Trophoblast cell (in vitro differentiated cells and primary cell): ENCODE measurements around the gene SNED1.

Experiments
- DNase-seq, 2 donors: peaks; one replicate each; pipeline ENCODE4 v3.0.0-alpha.2; 2016
- H2AFZ ChIP-seq: 2 replicates; pipeline ENCODE4 v1.6.1; 2013; ENCODE audit warnings: low read length, moderate library complexity, mild to moderate bottlenecking; ENCODE audit not compliant: insufficient read depth, poor library complexity
- H2AK5ac ChIP-seq: 2 replicates; pipeline ENCODE4 v1.6.1; 2013; ENCODE audit warnings: mild to moderate bottlenecking, low read length
- H2BK120ac ChIP-seq: 2 replicates; pipeline ENCODE4 v1.6.1; 2013; ENCODE audit warnings: low read length, mild to moderate bottlenecking, moderate library complexity; ENCODE audit not compliant: insufficient read depth, poor library complexity
- H2BK12ac ChIP-seq: 2 replicates; pipeline ENCODE4 v1.6.1; 2013; ENCODE audit warnings: mild to moderate bottlenecking, low read length, moderate library complexity
- H2BK5ac ChIP-seq: 2 replicates; pipeline ENCODE4 v1.6.1; 2013; ENCODE audit warnings: low read length, low read depth, moderate library complexity, mild to moderate bottlenecking; ENCODE audit not compliant: poor library complexity
- H3K14ac ChIP-seq: 2 replicates; pipeline ENCODE4 v1.6.1; 2013; ENCODE audit warnings: mild to moderate bottlenecking, low read length
- H3K18ac ChIP-seq: 2 replicates; pipeline ENCODE4 v1.6.1; 2013; ENCODE audit warnings: mild to moderate bottlenecking, low read length
- H3K23ac ChIP-seq: 2 replicates; pipeline ENCODE4 v1.6.1; 2013; ENCODE audit warnings: low read length
- H3K27ac ChIP-seq: 2 replicates; pipeline ENCODE4 v1.5.1; 2013; ENCODE audit warnings: low read depth, mild to moderate bottlenecking, inconsistent platforms, low read length, moderate library complexity
- H3K27me3 ChIP-seq: 2 replicates; pipeline ENCODE4 v1.6.1; 2013; ENCODE audit warnings: inconsistent platforms, mild to moderate bottlenecking, low read length, moderate library complexity; ENCODE audit not compliant: insufficient read depth
- H3K36me3 ChIP-seq, 2 experiments: 1 replicate in 1 of 2; 2 replicates in 1 of 2; pipeline ENCODE4 v1.6.1; 2013; ENCODE audit warnings: low read length in 2 of 2, mild to moderate bottlenecking in 2 of 2, moderate library complexity in 1 of 2; ENCODE audit not compliant: insufficient read depth in 2 of 2, control insufficient read depth in 1 of 2
- H3K4ac ChIP-seq: 2 replicates; pipeline ENCODE4 v1.6.1; 2013; ENCODE audit warnings: low read depth, mild to moderate bottlenecking, low read length, moderate library complexity
- H3K4me1 ChIP-seq, 2 experiments: 1 replicate in 1 of 2; 2 replicates in 1 of 2; pipeline ENCODE4 v1.6.1; 2013; ENCODE audit warnings: low read length in 2 of 2, mild to moderate bottlenecking in 2 of 2, moderate library complexity in 1 of 2; ENCODE audit not compliant: insufficient read depth in 2 of 2, control insufficient read depth in 1 of 2
- H3K4me2 ChIP-seq: 2 replicates; pipeline ENCODE4 v1.6.1; 2013; ENCODE audit warnings: inconsistent platforms, mild to moderate bottlenecking, low read length, moderate library complexity
- H3K4me3 ChIP-seq: 2 replicates; pipeline ENCODE4 v1.5.1; 2013; ENCODE audit warnings: mild to moderate bottlenecking, low read depth, low read length, inconsistent platforms
- H3K79me1 ChIP-seq: one replicate; pipeline ENCODE4 v1.6.1; 2013; ENCODE audit warnings: low read length
- H3K79me2 ChIP-seq: 2 replicates; pipeline ENCODE4 v1.6.1; 2013; ENCODE audit warnings: low read length, mild to moderate bottlenecking; ENCODE audit not compliant: control insufficient read depth, insufficient read depth, poor library complexity
- H3K9ac ChIP-seq: 2 replicates; pipeline ENCODE4 v1.6.1; 2013; ENCODE audit warnings: mild to moderate bottlenecking, low read length
- H3K9me3 ChIP-seq: 2 replicates; pipeline ENCODE4 v1.6.1; 2013; ENCODE audit warnings: low read depth, mild to moderate bottlenecking, control low read depth, inconsistent platforms, low read length; ENCODE audit not compliant: insufficient read depth
- H4K12ac ChIP-seq: 2 replicates; pipeline ENCODE4 v1.6.1; 2013; ENCODE audit warnings: low read depth, mild to moderate bottlenecking, low read length, moderate library complexity
- H4K8ac ChIP-seq: 2 replicates; pipeline ENCODE4 v1.6.1; 2013; ENCODE audit warnings: low read depth, mild to moderate bottlenecking, low read length, moderate library complexity
- H4K91ac ChIP-seq: one replicate; pipeline ENCODE4 v1.6.1; 2013; ENCODE audit warnings: low read depth, mild to moderate bottlenecking, low read length, moderate library complexity
- WGBS: extraction: QIAGEN DNeasy Blood & Tissue Kit; methylation state at CpG from one replicate; pipeline ENCODE4 v1.1.7; 2013; ENCODE audit warnings: missing lambda C conversion rate; ENCODE audit not compliant: insufficient read length, insufficient coverage; ENCODE audit errors: extremely low coverage; 5-methylcytosine and 5-hydroxymethylcytosine counted together

Gene SNED1

GRCh38 chr2:241137276-241138190 lies 139.1 kb downstream of the SNED1 start:
- DNase-seq = no peak
- H2BK5ac ChIP-seq = no peak overlapping the region
- no peaks in the 10 kb centered on the region for H3K79me1 ChIP-seq
- no peak overlapping the region for H3K18ac ChIP-seq
- no peaks in the 10 kb centered on the region for H3K27me3 ChIP-seq
- H3K14ac ChIP-seq = no peak overlapping the region
- no peaks in the 10 kb centered on the region for H3K9me3 ChIP-seq
- H3K27ac ChIP-seq = no peak overlapping the region
- H3K4me1 ChIP-seq = no peaks in the 10 kb centered on the region
- H2AFZ ChIP-seq = no peak overlapping the region
- H4K8ac ChIP-seq = no peak overlapping the region
- no peak overlapping the region for H3K4me2 ChIP-seq
- no CpG with 5 or more reads among the region's 24 CpGs for WGBS
- H3K9ac ChIP-seq = no peak overlapping the region
- no peak overlapping the region for H4K91ac ChIP-seq
- no peak overlapping the region for H3K4ac ChIP-seq
- H3K23ac ChIP-seq = no peak overlapping the region
- H4K12ac ChIP-seq = no peak overlapping the region
- H2BK120ac ChIP-seq = no peak overlapping the region
- H3K36me3 ChIP-seq = peaks cover 34 to 36% of the 10 kb centered on the region in 2 experiments
- no peak overlapping the region for H2BK12ac ChIP-seq
- H2AK5ac ChIP-seq = no peak overlapping the region
- H3K4me3 ChIP-seq = no peak overlapping the region
- no peaks in the 10 kb centered on the region for H3K79me2 ChIP-seq

- H4K8ac ChIP-seq = no peak overlapping the region
- no CpG with 5 or more reads among the region's 16 CpGs for WGBS
These were observed 140.1 kb downstream of the SNED1 start for GRCh38 chr2:241138471-241138870.

DNA sequence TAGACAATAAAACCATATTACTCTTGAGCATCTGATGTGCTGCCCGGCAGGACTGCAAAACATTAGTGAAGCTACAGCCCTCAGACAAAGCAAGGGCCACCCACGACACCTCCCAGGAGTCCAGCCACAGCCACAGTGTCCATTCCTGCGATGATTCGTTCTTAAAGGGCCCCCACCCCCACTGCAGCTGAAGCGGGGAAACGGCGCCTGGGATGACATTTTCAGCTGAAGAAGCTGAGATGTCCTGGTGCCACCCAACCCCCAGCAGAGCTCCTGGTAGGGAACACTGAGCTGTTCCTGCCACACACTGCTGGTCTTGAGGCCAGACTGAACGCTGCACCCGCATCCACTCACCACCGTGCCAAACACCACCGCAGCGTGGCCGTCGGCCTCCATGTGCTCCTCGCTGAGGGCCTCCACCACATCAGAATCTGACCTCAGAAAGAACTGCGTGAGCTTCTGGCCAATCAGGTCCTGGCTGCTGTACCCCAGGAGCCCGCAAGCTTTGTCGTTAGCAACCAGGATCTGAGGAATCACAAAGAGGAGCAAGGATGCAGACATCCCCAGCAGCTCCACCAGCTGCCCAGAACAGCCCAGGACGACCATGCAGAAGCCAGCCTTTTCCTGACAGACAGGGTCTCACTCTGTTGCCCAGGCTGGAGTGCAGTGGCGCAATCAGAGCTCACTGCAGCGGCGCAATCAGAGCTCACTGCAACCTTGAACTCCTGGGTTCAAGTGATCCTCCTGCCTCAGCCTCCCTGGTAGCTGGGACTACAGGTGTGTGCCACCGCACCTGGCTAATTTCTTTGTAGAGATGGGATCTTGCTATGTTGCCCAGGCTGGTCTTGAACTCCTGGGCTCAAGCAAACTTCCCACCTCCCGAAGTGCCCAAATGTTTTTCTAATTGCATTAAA lies 141.4 kb downstream of the SNED1 start:
- H3K79me1 ChIP-seq = no peaks in the 10 kb centered on the region
- no peaks in the 10 kb centered on the region for H3K27me3 ChIP-seq
- no CpG with 5 or more reads among the region's 24 CpGs for WGBS
- H4K91ac ChIP-seq = no peak overlapping the region
- H3K36me3 ChIP-seq = peaks cover 24 to 32% of the 10 kb centered on the region in 2 experiments
- H3K9ac ChIP-seq = no peak overlapping the region
- H3K4me1 ChIP-seq = no peaks in the 10 kb centered on the region
- no peak overlapping the region for H2BK120ac ChIP-seq
- H3K4me2 ChIP-seq = no peak overlapping the region
- no peak overlapping the region for H4K12ac ChIP-seq
- H3K4me3 ChIP-seq = no peak overlapping the region
- no peaks in the 10 kb centered on the region for H3K9me3 ChIP-seq
- H3K27ac ChIP-seq = no peak overlapping the region
- no peak for DNase-seq
- no peak overlapping the region for H2BK5ac ChIP-seq
- H2AFZ ChIP-seq = no peak overlapping the region
- no peak overlapping the region for H3K14ac ChIP-seq
- H3K23ac ChIP-seq = no peak overlapping the region
- H2AK5ac ChIP-seq = no peak overlapping the region
- no peak overlapping the region for H4K8ac ChIP-seq
- H3K18ac ChIP-seq = no peak overlapping the region
- H3K79me2 ChIP-seq = no peaks in the 10 kb centered on the region
- H3K4ac ChIP-seq = no peak overlapping the region
- H2BK12ac ChIP-seq = no peak overlapping the region

More at GRCh38 chr2:241138471-241138870, 140.1 kb downstream of the SNED1 start:
- Histone ChIP-seq H3K27me3 (no peaks in the 10 kb centered on the region), H3K4ac (no peak overlapping the region), H2AFZ (no peak overlapping the region), H3K4me2 (no peak overlapping the region), H2BK5ac (no peak overlapping the region), H2BK120ac (no peak overlapping the region), H3K36me3 (peaks cover 26 to 33% of the 10 kb centered on the region in 2 experiments), H3K23ac (no peak overlapping the region), H3K4me1 (no peaks in the 10 kb centered on the region), H3K9ac (no peak overlapping the region), H3K79me2 (no peaks in the 10 kb centered on the region), H3K14ac (no peak overlapping the region), H2BK12ac (no peak overlapping the region), H2AK5ac (no peak overlapping the region), H3K79me1 (no peaks in the 10 kb centered on the region), H3K4me3 (no peak overlapping the region), H4K12ac (no peak overlapping the region), H3K27ac (no peak overlapping the region), H3K18ac (no peak overlapping the region), H3K9me3 (no peaks in the 10 kb centered on the region), H4K91ac (no peak overlapping the region)
- DNase-seq = no peak

DNA sequence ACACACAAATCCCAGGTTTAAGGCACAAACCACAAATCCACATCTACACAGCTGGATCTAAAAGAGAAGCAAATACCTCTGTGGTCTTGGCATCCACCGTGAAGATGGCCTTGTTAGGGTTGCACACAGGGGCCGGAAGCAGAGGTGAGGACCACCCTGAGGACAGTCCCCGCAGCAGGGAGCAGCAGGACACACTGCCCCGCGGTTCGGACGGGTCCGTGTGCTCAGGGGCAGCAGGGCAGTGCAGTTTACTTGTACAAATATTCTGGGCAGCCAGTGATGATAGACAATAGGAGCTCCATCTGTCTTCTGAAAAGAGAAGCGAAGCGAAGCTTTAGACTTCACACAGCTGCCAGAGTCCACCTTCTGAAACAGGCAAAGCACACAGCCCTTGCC lies 142.0 kb downstream of the SNED1 start:
- Histone ChIP-seq H4K91ac (no peak overlapping the region), H3K18ac (no peak overlapping the region), H3K4me3 (no peak overlapping the region), H3K79me2 (no peaks in the 10 kb centered on the region), H3K9me3 (no peaks in the 10 kb centered on the region), H2BK5ac (no peak overlapping the region), H3K36me3 (peaks cover 24 to 32% of the 10 kb centered on the region in 2 experiments), H2BK120ac (no peak overlapping the region), H4K8ac (no peak overlapping the region), H3K79me1 (no peaks in the 10 kb centered on the region), H3K9ac (no peak overlapping the region), H3K27ac (no peak overlapping the region), H2AK5ac (no peak overlapping the region), H3K27me3 (no peaks in the 10 kb centered on the region), H3K4me2 (no peak overlapping the region), H4K12ac (no peak overlapping the region), H2BK12ac (no peak overlapping the region), H3K4me1 (no peaks in the 10 kb centered on the region), H3K23ac (no peak overlapping the region), H3K14ac (no peak overlapping the region), H3K4ac (no peak overlapping the region), H2AFZ (no peak overlapping the region)
- no peak for DNase-seq
- no CpG with 5 or more reads among the region's 10 CpGs for WGBS
